Keratinocyte (primary cell): ENCODE measurements around the gene GPR6. TPM values are rescaled to one million over a fixed set of nuclear protein-coding genes. Genes with fewer than 3 reads are reported as not detected.

Source experiments
- DNase-seq: peaks from one replicate; pipeline ENCODE4 v3.0.0-alpha.2; 2011; ENCODE audit warnings: low read depth, missing footprints, low spot score
- FAIRE-seq: peaks from 2 replicates; lab custom pipeline; 2011; peaks lifted over from hg19 to GRCh38; lab: Jason Lieb, UNC
- H2AFZ ChIP-seq: 2 replicates; pipeline ENCODE4 v1.6.0; 2012; ENCODE audit warnings: low read length, control low read depth, inconsistent platforms; ENCODE audit not compliant: control insufficient read depth
- H3K27ac ChIP-seq: 2 replicates; pipeline ENCODE4 v1.5.1; 2011; ENCODE audit warnings: low read length; ENCODE audit not compliant: control insufficient read depth, insufficient read depth
- H3K27me3 ChIP-seq: 3 replicates; pipeline ENCODE4 v1.6.0; 2011; ENCODE audit warnings: low read length; ENCODE audit not compliant: control insufficient read depth, insufficient read depth; ENCODE audit errors: extremely low read depth
- H3K36me3 ChIP-seq, 2 experiments: 2 replicates in 1 of 2; 3 replicates in 1 of 2; pipeline ENCODE4 v1.5.1; 2011; ENCODE audit warnings: low read length in 2 of 2, mild to moderate bottlenecking in 1 of 2; ENCODE audit not compliant: control insufficient read depth in 2 of 2, insufficient read depth in 2 of 2; ENCODE audit errors: extremely low read depth in 1 of 2
- H3K4me1 ChIP-seq: 3 replicates; pipeline ENCODE4 v1.5.1; 2011; ENCODE audit warnings: low read length; ENCODE audit not compliant: control insufficient read depth, insufficient read depth; ENCODE audit errors: extremely low read depth
- H3K4me2 ChIP-seq: 3 replicates; pipeline ENCODE4 v1.6.0; 2011; ENCODE audit warnings: low read depth, low read length; ENCODE audit not compliant: control insufficient read depth, insufficient read depth; ENCODE audit errors: extremely low read depth
- H3K4me3 ChIP-seq, 3 experiments: fragments of 200-600 bp in 1 of 3; sonication (generic) in 1 of 3; 2 replicates in 2 of 3; 3 replicates in 1 of 3; pipeline ENCODE4 v1.5.1; 2011 to 2016; ENCODE audit warnings: low read length in 3 of 3, mild to moderate bottlenecking in 3 of 3, control low read depth in 2 of 3, inconsistent platforms in 1 of 3, low read depth in 1 of 3, mixed read lengths in 1 of 3, mixed run types in 1 of 3, moderate library complexity in 1 of 3; ENCODE audit not compliant: control insufficient read depth in 2 of 3, insufficient read depth in 2 of 3; ENCODE audit errors: extremely low read depth in 1 of 3
- H3K79me2 ChIP-seq: 2 replicates; pipeline ENCODE4 v1.6.0; 2012; ENCODE audit warnings: low read length; ENCODE audit not compliant: control insufficient read depth, insufficient read depth
- H3K9ac ChIP-seq: 3 replicates; pipeline ENCODE4 v1.6.0; 2011; ENCODE audit warnings: low read length; ENCODE audit not compliant: control insufficient read depth, insufficient read depth; ENCODE audit errors: extremely low read depth
- H3K9me1 ChIP-seq: 3 replicates; pipeline ENCODE4 v1.6.0; 2011; ENCODE audit warnings: low read length; ENCODE audit not compliant: control insufficient read depth, insufficient read depth; ENCODE audit errors: extremely low read depth
- H3K9me3 ChIP-seq: 2 replicates; pipeline ENCODE4 v1.5.1; 2012; ENCODE audit warnings: low read depth, low read length; ENCODE audit not compliant: control insufficient read depth
- H4K20me1 ChIP-seq: 3 replicates; pipeline ENCODE4 v1.6.0; 2011; ENCODE audit warnings: low read length; ENCODE audit not compliant: control insufficient read depth, insufficient read depth; ENCODE audit errors: extremely low read depth
- EZH2 ChIP-seq: IDR thresholded peaks from one replicate; pipeline ENCODE4 v1.6.1; 2012; ENCODE audit warnings: inconsistent platforms, mild to moderate bottlenecking, low read length, moderate library complexity
- dilution Hi-C: fragments of 300-500 bp; cut with MboI; formaldehyde crosslinking; loops from one replicate; pipeline ENCODE4 v1.7.0; 2020; ENCODE audit warnings: low sequenced_read_pairs; ENCODE audit not compliant: extremely low pct_ligation_motif_present
- polyA plus RNA-seq, 5 experiments: library from polyadenylated mRNA; depleted of rRNA in 3 of 5; stranded (reverse) in 3 of 5; stranded (forward) in 1 of 5; unstranded in 1 of 5; fragments of >200 nt; gene quantifications; 1 replicate in 1 of 5; 2 replicates in 3 of 5; 3 replicates in 1 of 5; pipeline versions ENCODE4 v1.2.1 to v1.2.3, GENCODE V29; 2011 to 2012; ENCODE audit warnings: missing spikeins in 2 of 5, low read depth in 1 of 5, low replicate concordance in 1 of 5
- TF ChIP-seq, protein P1 (sequence below), 3 experiments: IDR thresholded peaks in 1 of 3; conservative IDR thresholded peaks in 1 of 3; optimal IDR thresholded peaks in 1 of 3; 2 replicates in 2 of 3; 3 replicates in 1 of 3; pipeline versions ENCODE3 to v1.5.1; 2011; ENCODE audit warnings: low read length in 3 of 3, mild to moderate bottlenecking in 3 of 3, moderate library complexity in 2 of 3, control low read depth in 1 of 3, inconsistent platforms in 1 of 3; ENCODE audit not compliant: insufficient read depth in 2 of 3; ENCODE audit errors: extremely low read depth in 1 of 3

Gene GPR6
- polyA plus RNA-seq, 1 donor (not counting 4 experiments of a cell fraction or from before 2014, with no cell fraction given), result not detected

DNA sequence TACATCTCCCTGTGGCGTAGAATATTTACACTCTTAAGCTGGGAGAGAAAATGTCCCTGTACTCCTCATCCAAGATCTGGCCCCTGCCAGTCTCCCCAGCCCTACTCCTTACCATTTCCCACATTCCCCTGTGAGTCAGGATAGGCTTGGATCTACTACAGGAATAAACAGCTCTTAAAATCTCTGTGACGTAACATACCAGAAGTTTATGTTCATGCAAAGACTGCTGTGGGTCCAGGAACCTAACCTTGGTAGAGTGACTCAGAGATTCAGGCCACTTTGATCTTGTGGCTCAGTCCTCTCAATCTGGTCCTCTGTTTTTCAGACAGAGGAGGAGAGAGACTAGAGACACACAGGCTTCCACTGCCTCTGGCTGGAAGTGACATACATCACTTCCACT lies 38.5 kb upstream of the GPR6 start:
- dilution Hi-C loops, result no loop called here
- Histone ChIP-seq H3K4me2 (no peak overlapping the region), H3K4me3 (no peak overlapping the region)

DNA sequence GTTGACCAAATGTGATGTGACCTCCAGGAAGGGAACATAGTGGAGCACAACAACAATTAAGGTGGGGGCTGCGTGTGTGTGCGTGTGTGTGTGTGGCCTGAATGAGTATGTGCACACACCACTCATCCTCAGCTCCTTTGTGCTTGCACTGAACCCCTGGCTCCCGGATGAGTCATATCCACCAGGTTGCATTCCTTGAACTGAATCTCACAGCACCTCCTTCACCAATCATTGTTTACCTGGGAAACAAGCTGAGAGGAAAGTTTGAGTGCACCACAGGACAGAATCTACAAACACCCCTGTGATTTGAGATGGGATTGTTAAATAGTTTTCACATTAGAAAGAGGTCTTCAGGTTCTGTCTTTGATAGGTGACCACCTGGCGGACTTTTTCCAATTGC lies 33.7 kb upstream of the GPR6 start:
- TF ChIP-seq, protein P1, sequence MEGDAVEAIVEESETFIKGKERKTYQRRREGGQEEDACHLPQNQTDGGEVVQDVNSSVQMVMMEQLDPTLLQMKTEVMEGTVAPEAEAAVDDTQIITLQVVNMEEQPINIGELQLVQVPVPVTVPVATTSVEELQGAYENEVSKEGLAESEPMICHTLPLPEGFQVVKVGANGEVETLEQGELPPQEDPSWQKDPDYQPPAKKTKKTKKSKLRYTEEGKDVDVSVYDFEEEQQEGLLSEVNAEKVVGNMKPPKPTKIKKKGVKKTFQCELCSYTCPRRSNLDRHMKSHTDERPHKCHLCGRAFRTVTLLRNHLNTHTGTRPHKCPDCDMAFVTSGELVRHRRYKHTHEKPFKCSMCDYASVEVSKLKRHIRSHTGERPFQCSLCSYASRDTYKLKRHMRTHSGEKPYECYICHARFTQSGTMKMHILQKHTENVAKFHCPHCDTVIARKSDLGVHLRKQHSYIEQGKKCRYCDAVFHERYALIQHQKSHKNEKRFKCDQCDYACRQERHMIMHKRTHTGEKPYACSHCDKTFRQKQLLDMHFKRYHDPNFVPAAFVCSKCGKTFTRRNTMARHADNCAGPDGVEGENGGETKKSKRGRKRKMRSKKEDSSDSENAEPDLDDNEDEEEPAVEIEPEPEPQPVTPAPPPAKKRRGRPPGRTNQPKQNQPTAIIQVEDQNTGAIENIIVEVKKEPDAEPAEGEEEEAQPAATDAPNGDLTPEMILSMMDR (optimal IDR thresholded peaks at IDR 0.05 in 1 of 3, IDR thresholded peaks at IDR 0.05 in 1 of 3, conservative IDR thresholded peaks at IDR 0.05 in 1 of 3; ENCODE audit: extremely low read depth in 1 of 3, insufficient read depth in 2 of 3, low read length in 3 of 3), result no peak
- H3K9me3 ChIP-seq, result no peaks in the 10 kb centered on the region
- H3K4me2 ChIP-seq, result no peak overlapping the region
- H2AFZ ChIP-seq, result no peak overlapping the region
- dilution Hi-C loops, result no loop called here
- FAIRE-seq, result peak; percentile 93
- no peak overlapping the region for H3K27ac ChIP-seq
- peaks cover 5% of the 10 kb centered on the region for H3K4me1 ChIP-seq
- peak; percentile 30 for DNase-seq
- H4K20me1 ChIP-seq, result no peaks in the 10 kb centered on the region
- no peak overlapping the region for H3K9ac ChIP-seq
- no peaks in the 10 kb centered on the region for H3K36me3 ChIP-seq
- H3K4me3 ChIP-seq, result no peak overlapping the region
- no peaks in the 10 kb centered on the region for H3K9me1 ChIP-seq
- H3K79me2 ChIP-seq, result no peaks in the 10 kb centered on the region
- H3K27me3 ChIP-seq, result no peaks in the 10 kb centered on the region

More for the DNA sequence above, 38.5 kb upstream of the GPR6 start:
- no peaks in the 10 kb centered on the region for H3K27me3 ChIP-seq
- H2AFZ ChIP-seq, result no peak overlapping the region
- FAIRE-seq (no peak), DNase-seq (no peak)
- H3K36me3 ChIP-seq, result no peaks in the 10 kb centered on the region
- no peaks in the 10 kb centered on the region for H3K9me3 ChIP-seq
- H4K20me1 ChIP-seq, result no peaks in the 10 kb centered on the region
- TF ChIP-seq, protein P1 (optimal IDR thresholded peaks at IDR 0.05 in 1 of 3, IDR thresholded peaks at IDR 0.05 in 1 of 3, conservative IDR thresholded peaks at IDR 0.05 in 1 of 3; ENCODE audit: extremely low read depth in 1 of 3, insufficient read depth in 2 of 3, low read length in 3 of 3), result no peak
- TF ChIP-seq EZH2, result no peak
- H3K9me1 ChIP-seq, result no peaks in the 10 kb centered on the region
- H3K4me1 ChIP-seq, result peaks cover 5% of the 10 kb centered on the region
- no peaks in the 10 kb centered on the region for H3K79me2 ChIP-seq
- H3K9ac ChIP-seq, result no peak overlapping the region
- no peak overlapping the region for H3K27ac ChIP-seq
